HG03025 (cell line): Measurements from ENCODE around the gene NCOA7.

Experiments used
- ATAC-seq: cut with Tn5 transposase; IDR thresholded peaks from one replicate; pipeline ENCODE4 v1.9.1; 2021; ENCODE audit warnings: mild to moderate bottlenecking, moderate library complexity; ENCODE audit not compliant: unreplicated experiment, low FRiP score

NCOA7 gene

DNA sequence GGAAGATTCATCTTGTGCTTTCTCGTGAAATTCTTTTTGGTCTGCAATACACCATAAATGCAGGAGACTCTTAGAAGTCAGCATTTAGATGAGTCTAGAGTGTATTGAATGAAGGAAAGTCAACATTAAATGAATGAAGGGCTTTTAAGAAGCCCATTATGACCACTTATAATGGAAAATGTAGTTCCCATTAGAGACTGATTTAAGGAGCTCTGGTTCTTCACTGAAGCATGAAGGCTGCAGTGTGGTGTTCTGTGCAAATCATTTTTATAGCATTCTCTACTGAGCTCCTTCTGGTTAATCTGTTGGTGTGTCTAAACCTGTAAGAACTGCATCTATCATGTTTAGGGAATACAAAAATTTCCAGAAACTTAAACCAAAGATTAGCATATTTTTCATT lies 19.7 kb downstream of the NCOA7 start:
- no peak for ATAC-seq

DNA sequence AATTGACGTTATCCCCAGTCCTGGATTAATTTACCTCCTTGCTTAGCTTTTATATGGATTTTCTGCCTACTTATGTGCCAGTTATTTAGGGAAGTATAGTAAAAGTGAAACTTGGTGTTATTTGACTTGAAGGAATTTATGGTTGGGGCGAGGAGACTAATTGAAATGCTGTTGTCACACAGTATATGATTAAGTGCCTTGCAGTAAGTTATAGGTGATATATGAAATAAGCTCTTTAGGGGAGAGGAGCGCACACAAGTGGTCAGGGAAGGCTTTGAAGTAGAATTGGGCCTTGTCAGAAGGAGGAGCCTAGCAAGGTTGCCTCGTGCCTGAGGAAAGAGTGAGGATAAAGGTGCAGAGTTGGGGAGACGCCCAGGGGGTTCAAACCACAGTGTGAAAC lies 20.5 kb downstream of the NCOA7 start:
- ATAC-seq: no peak

DNA sequence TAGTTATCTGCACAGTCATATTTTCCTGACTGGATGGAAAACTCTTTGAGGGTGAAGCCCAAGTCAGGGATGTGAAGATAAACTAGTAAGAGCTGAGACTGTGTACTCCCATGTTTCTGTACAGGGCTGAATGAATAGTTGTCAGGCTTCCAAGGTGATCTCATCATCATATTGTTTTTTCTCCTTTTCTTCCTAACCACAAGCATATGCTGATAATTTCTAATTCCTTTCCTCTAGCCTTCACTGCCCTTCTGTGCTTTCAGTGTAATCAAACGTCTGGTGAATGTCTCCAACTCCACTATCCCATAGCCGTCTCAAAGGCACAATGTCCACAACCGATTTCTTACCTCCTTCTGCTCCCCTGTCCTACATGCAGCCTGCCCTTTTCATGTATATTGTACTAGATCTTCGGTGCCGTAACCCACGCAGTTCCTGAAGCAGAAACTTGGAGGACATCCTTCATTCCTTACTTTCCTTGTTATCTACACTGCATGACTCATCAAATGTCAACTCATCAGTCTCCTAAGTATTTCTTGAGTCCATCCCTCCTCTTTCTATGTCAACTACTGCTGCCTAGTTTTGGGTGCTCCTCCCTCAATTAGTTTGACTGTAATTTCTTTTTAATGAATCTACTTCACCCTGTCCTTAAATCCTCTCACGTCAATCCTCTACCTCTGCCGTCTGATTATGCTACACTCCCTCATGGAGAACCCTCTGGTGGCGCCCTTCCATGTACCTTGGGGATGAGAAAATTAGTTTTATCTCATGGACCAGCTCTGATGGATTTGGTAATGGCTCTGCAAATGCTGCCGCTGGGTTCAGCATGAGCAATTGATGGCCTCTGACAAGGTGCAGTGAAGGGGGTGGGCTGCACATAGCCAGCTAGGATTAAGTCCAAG lies 21.9 kb downstream of the NCOA7 start:
- no peak for ATAC-seq

DNA sequence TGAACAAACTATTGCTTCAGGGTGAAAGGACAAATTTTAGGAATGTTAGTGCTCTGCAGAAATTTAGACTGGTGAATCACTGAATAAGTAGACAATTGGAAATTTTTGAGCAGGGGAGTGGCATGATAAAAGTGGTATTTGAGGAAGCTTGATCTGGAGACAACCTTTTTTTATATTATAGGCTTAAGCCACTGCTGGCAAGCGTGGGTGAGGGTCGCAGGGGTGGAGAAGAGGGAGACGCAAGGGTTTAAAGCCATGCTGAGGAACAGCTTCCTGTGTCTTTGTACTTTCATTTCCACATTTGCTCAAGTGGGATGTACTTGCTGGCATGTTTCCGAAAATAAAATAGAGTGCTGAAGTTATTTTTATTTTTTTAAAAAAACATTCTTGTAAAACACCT lies 23.7 kb downstream of the NCOA7 start:
- ATAC-seq: no peak

DNA sequence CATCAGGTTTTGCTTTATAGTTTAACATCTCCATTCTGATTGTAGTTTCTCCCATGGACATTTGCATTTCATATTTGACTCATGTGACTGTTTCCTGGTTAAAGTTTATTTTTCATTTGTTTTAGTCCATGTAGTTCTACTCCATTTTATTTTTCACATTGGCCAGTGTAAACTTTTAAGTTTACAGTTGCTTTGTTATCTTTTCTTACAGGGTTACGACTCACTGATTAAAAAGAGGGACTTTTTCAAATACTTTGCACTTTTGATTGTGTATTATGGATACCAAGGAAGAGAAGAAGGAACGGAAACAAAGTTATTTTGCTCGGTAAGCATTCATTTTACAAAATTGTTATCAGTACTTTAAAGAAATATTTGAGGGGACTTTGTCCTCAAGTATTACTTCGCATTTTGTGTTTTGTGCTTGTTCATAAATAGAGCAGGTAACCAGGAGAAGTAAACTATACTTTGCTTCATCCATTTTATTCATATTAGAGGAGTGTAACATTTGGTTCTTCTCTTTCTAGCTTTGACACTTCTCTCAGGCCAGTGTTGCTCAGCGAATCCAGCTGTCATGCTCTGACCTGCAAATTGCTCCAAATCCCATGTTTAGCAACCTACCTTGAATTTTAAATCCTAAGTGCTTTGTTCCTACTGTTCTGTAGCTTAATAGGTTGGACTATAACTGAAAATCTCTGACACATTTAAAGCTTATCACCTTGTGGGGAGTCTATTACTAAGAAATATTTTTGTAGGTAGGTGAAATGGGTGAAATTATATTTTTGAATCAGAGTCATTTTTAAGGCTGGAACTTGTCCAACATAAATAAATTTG lies 24.5 kb downstream of the NCOA7 start:
- ATAC-seq: no peak

DNA sequence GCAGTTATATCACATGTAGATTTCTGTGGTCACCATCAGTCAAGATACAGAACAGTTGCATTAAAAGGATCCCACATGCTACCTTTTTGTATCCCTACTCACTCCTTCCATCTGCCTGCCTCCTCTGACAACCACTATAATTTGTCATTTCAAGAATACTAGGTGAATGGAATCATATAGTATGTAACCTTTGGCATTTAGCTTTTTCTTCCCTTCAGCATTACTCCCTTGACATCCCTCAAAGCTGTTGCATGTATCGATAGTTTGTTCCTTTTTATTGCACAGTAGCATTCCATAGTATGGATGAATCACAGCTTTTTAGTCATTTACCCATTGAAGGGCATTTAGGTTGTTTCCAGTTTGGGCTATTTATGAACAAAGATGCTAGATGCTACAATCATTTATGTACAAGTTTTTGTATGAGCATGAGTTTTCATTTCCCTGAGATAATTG lies 26.1 kb downstream of the NCOA7 start:
- no peak for ATAC-seq

DNA sequence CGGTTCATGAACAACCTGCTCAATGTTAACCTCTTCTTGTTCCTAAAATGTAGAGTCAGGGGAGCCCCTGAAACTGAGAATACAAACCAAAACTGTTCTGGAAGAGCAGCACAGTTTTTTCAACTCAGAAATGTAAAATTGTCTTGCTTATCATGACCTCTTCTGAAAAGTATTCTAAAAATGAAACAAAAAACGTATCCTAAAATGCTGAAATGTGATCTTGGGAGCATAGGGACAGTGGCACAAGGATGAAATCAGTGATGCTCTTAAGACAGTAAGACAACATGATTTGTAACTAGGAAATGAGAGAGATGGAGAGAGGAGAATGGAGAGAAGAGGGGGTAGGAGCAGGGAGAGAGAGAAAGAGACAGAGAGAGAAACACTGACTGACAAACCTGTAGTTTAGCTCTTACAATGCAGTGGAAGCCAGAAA lies 27.5 kb downstream of the NCOA7 start:
- no peak for ATAC-seq

DNA sequence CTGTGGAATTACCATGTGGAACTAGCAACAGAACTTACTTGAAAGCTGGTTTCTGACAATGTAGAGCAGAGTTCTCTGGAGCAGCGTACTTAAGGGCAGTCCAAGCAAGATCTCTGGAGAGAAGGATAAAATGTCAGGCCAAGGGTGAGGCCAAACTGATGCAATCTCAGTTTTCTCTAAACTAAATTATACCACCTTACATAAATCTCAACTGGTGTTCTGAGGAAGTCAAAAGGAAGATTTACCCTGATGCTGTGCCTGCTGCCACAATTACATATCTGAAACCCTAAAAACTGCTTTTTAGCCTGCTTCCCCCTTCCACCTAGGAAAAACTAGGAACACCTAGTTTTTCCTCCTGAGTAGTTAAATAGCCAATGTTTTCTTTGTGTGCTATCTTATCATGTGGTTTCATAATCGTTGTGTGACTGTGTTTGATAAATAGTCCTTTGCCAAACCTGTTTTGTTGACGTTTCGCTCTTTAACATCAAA lies 28.1 kb downstream of the NCOA7 start:
- ATAC-seq: no peak

DNA sequence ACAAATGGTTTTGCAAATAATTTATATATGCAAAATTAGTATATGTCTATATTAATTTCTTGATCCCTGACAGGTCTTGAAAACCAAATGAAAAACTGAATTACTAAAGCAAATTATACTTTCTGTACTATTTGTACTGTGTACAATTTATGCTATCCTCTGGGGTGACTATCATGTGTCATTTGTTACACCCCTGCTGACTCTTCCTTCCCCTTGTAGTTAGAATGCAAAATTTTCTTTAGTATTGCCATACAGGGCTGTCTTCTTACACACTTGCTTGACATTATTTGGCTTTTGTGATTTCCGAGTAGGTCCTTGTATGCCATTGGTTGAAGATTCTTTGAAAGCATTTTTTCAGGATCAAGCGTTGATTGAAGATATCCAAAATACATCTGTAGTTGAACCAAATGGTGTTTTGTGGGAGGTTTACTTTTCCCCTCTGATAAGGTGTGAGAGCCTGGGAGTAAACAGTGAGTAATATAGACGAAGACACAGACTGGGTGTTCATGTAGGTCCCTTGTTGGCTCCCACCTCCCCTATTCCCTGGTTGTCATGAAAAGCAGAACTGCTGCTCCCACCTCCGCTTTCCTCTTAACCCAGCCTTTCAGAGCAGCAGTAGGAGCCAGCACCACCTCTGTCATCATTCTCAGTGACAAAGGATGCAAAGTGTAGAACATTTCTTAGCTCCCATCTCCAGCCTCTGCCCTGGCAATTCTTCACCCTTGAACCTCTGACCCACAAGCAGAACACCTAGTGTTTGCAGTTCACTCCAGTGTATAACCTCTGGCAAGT lies 29.0 kb downstream of the NCOA7 start:
- ATAC-seq: no peak

DNA sequence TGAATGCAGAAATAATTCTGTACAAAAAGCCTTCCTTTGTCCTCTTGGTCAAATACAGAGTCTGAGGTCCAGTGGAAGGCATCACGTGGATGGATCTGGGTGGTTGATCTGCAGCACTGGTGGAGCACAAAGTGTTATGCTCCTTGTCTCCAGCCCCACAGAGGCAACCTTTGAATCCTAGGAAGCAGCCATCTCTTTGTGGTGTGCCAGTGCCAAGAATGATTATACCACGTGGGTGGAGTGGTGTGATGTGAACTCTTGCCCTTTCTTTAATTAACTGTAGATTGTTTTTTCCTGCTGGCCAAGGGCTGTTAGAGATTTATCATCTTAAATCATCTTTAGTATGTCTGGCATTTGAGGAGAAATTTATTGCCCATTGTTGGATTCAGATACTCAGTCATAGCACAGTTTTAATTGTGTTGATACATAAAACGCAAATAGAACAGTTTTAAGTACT lies 31.1 kb downstream of the NCOA7 start:
- ATAC-seq: no peak

DNA sequence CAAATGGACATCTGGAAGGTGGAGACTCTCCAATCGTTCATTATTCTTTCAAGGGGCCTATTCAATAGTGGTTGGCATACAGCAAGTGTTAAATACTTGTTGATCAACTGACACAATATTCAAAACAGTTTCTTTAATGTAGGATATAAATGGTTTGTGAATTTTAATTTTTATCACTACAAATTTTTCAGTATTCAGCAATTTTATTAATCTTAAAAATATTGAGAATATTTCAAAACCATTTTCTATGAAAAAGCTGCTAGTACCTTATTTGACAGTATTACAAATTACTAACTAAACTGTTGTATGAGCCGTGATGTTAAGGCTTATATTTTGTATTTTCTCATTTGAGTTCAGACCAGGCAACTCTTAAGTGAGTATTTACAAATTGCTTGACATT lies 32.4 kb downstream of the NCOA7 start:
- ATAC-seq: no peak

DNA sequence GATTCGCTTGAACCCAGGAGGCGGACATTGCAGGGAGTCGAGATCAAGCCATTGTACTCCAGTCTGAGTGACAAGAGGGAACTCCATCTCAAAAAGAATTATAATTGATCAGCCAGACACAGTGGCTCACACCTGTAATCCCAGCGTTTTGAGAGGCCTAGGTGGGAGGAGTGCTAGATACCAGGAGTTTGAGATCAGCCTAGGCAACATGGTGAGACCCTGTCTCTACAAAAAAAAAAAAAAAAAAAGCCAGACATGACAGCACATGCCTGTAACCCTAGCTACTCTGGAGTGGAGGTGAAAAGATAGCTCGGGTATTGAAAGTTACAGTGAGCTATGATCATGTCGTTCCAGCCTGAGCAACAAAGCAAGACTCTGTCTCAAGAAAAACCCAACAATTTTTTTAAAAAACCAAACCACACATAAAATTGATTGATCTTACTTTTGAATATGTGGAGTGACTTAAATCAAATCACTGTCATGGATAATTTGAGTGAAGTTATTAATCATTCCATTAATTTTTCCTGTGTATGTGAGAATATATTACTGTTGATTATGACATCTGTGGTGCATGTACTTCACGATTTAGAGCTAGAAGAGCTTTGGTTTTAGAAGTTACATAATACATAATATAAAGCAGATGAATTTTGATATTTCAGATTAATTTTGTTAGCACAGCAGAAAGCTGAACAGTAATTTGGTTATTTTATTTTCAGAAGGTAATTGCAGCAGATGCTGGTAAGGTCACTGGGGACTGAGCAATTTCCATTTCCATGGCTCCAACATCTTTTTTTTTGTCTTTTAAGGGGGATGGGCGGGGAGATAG lies 34.4 kb downstream of the NCOA7 start:
- no peak for ATAC-seq

DNA sequence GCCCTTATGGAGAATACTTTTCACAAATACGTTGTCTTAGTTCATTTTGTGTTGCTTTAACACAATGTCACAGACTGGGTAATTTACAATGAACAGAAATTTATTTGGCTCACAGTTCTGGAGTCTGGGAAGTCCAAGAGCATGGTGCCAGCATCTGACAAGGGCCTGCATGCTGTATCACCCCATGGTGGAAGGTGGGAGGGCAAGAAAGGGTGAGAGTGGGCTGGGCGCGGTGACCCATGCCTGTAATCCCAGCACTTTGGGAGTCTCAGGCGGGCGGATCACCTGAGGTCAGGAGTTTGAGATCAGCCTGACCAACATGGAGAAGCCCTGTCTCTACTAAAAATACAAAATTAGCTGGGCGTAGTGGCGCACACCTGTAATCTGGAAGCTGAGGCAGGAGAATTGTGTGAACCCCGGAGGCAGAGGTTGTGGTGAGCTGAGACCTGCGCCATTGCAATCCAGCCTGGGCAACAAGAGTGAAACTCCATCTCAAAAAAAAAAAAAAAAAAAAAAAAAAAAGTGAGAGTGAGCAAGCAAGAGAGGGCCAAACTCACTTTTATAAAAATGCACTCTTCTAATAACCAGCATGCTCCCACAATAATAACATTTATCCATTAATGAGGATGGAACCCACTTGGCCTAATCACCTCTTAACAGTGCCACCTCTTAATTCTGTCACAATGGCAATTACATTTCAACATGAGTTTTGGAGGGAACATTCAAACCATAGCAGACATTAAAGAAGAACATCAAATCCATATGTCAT lies 36.1 kb downstream of the NCOA7 start:
- ATAC-seq: no peak

DNA sequence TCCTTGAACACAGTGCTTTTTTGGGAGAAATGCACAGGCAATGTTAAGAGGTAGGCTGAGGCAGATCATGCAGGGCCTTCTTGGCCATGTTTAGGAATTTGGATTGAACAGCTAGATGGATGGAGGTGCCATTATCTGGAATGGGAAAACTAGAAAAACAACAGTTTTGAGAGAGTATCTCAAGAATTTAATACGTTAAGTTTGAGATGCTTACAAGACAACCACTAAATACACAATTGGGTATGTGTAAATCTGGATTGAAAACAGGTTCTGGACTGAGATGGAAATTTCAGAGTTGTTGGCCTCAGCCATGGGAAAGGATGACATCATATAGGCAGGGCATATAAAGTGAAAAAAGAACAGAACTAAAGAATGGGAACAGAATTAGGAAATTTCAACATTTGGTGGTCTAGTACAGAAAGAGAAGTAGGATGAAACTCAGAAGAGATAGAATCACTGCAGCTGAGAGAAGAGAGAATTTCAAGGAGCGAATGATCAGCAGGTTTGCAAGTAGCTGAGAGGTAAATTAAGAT lies 37.1 kb downstream of the NCOA7 start:
- no peak for ATAC-seq

DNA sequence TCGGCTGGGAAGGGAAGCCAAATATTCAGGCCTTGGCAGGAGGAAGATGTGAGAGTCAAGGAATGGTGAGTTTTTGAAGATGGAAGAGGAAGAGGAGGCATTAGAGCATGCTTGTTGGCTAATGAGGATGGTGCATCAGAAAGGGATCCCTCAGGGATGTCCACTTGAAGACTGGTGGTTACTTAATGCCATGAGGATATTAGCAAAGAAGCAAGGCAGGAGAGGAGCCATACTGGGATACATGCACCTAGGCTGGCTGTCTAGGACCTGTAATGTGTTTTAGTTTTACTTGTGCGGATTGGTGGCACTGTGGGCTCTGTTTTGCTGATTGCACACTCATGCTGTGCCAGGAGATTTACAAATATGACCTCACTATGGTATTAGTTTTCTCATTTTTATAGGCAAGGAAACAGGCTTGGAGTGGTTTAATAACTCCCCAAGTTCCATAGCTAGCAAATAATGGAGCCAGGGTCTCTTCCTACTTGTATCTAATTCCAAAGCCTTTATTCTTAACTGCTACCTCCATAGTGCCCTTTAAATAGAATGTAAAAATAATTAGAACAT lies 37.8 kb downstream of the NCOA7 start:
- ATAC-seq: no peak

DNA sequence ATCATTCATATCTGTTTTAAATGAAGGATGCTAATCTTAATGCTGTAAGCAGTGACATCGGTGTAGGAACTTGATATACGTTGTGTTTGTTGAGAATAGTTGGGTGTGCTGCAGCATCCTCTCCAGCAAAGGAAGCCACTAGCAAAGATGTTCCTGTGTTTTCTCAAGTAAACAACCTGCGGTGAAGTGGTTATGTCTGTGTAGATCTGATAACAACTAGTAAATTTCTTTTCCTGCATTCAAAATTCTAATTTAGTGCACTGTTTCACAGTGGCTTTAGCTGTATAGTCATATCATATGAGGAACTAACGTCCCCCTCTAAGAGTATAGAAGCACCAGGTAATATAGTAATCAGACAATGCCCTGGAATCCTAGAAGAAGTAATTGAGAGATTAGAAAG lies 38.7 kb downstream of the NCOA7 start:
- ATAC-seq: no peak

DNA sequence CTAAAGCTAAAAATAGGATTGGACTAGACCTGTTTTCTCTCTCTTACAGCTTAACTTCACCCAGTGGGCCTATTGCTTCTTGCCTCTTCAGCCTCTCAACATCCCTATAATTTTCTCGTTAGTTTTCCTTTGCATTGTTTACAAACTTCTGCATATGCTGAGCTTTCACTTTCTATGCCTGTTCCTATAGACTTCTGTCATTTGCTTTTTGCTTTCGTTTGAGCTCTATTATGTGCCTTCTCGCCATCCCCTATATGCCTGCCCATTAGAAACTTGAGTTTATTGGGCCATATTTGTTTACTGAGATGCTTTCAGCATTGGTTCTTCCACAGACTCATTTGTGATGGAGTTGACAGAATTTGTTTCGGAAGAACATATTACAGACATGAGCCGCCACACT lies 40.9 kb downstream of the NCOA7 start:
- ATAC-seq: no peak

DNA sequence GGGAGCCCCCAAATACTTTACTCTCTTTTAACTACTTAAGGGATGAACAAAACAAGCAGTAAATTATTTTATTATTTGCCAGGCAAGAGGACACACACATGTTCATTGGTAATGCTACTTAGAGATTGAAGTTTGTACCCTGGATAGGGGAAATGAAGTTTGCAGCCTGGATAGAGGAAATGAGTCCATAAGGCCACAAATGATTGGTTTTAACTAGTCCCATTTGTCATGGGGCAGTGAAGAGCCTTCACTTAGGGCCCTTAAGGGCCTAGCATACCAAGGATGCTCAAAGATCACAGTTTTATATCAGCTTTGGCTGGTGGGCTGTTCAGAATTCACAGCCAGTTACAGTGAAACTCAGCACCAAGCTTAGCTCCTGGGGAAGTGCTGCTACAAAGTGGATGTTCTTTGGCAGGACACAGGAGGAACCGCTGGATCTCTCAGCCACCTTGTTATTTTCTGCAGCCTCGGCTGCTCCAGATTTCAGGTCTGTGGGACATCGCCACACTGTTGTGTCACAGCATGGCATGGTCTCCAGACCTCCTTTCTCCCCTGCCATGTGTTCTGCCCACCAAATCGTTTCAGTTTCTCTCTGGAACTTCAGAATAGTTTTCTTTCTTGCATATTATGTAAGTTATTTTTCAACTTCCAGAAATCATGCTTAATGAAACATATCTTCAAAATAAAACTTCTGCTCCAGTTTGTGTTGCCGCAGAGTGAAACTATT lies 41.8 kb downstream of the NCOA7 start:
- ATAC-seq: no peak
